IMR-90 (cell line): ENCODE results near the gene SARDH. TPM values are rescaled to one million over a fixed set of nuclear protein-coding genes. Genes with fewer than 3 reads are reported as not detected.

ENCODE experiments used
- ATAC-seq: fragments of 200-7000 bp; cut with Tn5 transposase; 2 replicates; pipeline ENCODE4 v1.9.1; 2020; ENCODE audit warnings: low read depth, mild to moderate bottlenecking, moderate library complexity
- BruUV-seq: library from RNA; stranded (reverse); fragments of 400-500 nt; replicated peaks from 2 replicates; lab custom pipeline; 2021; lab: Mats Ljungman, UMichigan
- CTCF ChIA-PET: fragments of 300-600 bp; formaldehyde crosslinking; extraction: SDS; loops from one replicate; lab custom pipeline; 2021; ENCODE audit warnings: antibody characterized with exemption; lab: Yijun Ruan, JAX
- POLR2A ChIA-PET: fragments of 300-600 bp; sonication (Branson Sonifier 250); formaldehyde crosslinking; loops from one replicate; lab custom pipeline; 2022; ENCODE audit warnings: antibody characterized with exemption; ENCODE audit not compliant: unreplicated experiment; lab: Charles Lee
- DNase-seq: peaks from one replicate; pipeline ENCODE4 v3.0.0; 2013
- H2AFZ ChIP-seq: replicated peaks from 2 replicates; pipeline ENCODE3; 2013; ENCODE audit warnings: low read length, mild to moderate bottlenecking; ENCODE audit not compliant: poor library complexity
- H2AK5ac ChIP-seq: 2 replicates; pipeline ENCODE4 v1.6.1; 2013; ENCODE audit warnings: low read depth, low read length, inconsistent platforms
- H2AK9ac ChIP-seq: replicated peaks from 2 replicates; pipeline ENCODE3; 2013; ENCODE audit warnings: mild to moderate bottlenecking, low read depth, low read length, moderate library complexity; ENCODE audit not compliant: poor library complexity
- H2BK120ac ChIP-seq: 2 replicates; pipeline ENCODE4 v1.6.1; 2013; ENCODE audit warnings: low read depth, low read length, inconsistent platforms
- H2BK15ac ChIP-seq: 3 replicates; pipeline ENCODE4 v1.6.1; 2013; ENCODE audit warnings: low read depth, low read length, inconsistent platforms
- H2BK20ac ChIP-seq: 2 replicates; pipeline ENCODE4 v1.6.1; 2013; ENCODE audit warnings: low read depth, mild to moderate bottlenecking, inconsistent platforms, low read length, moderate library complexity
- H2BK5ac ChIP-seq: 2 replicates; pipeline ENCODE4 v1.6.1; 2013; ENCODE audit warnings: mild to moderate bottlenecking, low read depth, low read length, inconsistent platforms; ENCODE audit not compliant: poor library complexity, severe bottlenecking
- H3K14ac ChIP-seq: replicated peaks from 2 replicates; pipeline ENCODE4 v1.6.1; 2013; ENCODE audit warnings: low read depth, low read length, inconsistent platforms
- H3K18ac ChIP-seq: 2 replicates; pipeline ENCODE4 v1.6.1; 2013; ENCODE audit warnings: low read depth, low read length, control low read depth
- H3K23ac ChIP-seq: 2 replicates; pipeline ENCODE4 v1.6.1; 2013; ENCODE audit warnings: low read depth, low read length, inconsistent platforms
- H3K27ac ChIP-seq: 2 replicates; pipeline ENCODE4 v1.5.1; 2013; ENCODE audit warnings: mild to moderate bottlenecking, control low read depth, low read length; ENCODE audit not compliant: insufficient read depth
- H3K27me3 ChIP-seq: 2 replicates; pipeline ENCODE4 v1.6.1; 2013; ENCODE audit warnings: low read length; ENCODE audit not compliant: control insufficient read depth, insufficient read depth
- H3K36me3 ChIP-seq: 2 replicates; pipeline ENCODE4 v1.6.1; 2013; ENCODE audit warnings: low read length, mixed read lengths; ENCODE audit not compliant: control insufficient read depth, insufficient read depth
- H3K4ac ChIP-seq: 2 replicates; pipeline ENCODE4 v1.6.1; 2013; ENCODE audit warnings: low read depth, low read length, inconsistent platforms
- H3K4me1 ChIP-seq: 2 replicates; pipeline ENCODE4 v1.6.1; 2013; ENCODE audit warnings: low read length, mixed read lengths; ENCODE audit not compliant: control insufficient read depth, insufficient read depth
- H3K4me2 ChIP-seq: 2 replicates; pipeline ENCODE4 v1.6.1; 2013; ENCODE audit warnings: low read depth, mild to moderate bottlenecking, control low read depth, low read length, moderate library complexity
- H3K4me3 ChIP-seq: 2 replicates; pipeline ENCODE4 v1.5.1; 2013; ENCODE audit warnings: low read depth, mild to moderate bottlenecking, control low read depth, low read length, moderate library complexity; ENCODE audit not compliant: insufficient read depth
- H3K56ac ChIP-seq: 2 replicates; pipeline ENCODE4 v1.6.1; 2013; ENCODE audit warnings: low read length, inconsistent platforms; ENCODE audit not compliant: insufficient read depth; ENCODE audit errors: extremely low read depth
- H3K79me1 ChIP-seq, 2 experiments: 2 replicates each; pipeline ENCODE4 v1.6.1; 2013; ENCODE audit warnings: low read length in 2 of 2, inconsistent platforms in 1 of 2, low read depth in 1 of 2
- H3K9ac ChIP-seq: 2 replicates; pipeline ENCODE4 v1.6.1; 2013; ENCODE audit warnings: low read depth, low read length, control low read depth
- H3K9me1 ChIP-seq: 2 replicates; pipeline ENCODE4 v1.6.1; 2013; ENCODE audit warnings: low read length, inconsistent platforms; ENCODE audit not compliant: insufficient read depth
- H3K9me3 ChIP-seq: 2 replicates; pipeline ENCODE4 v1.6.1; 2013; ENCODE audit warnings: low read length; ENCODE audit not compliant: control insufficient read depth, insufficient read depth
- H4K20me1 ChIP-seq: 2 replicates; pipeline ENCODE4 v1.6.1; 2013; ENCODE audit warnings: low read length, inconsistent platforms; ENCODE audit not compliant: insufficient read depth
- H4K5ac ChIP-seq: 2 replicates; pipeline ENCODE4 v1.6.1; 2013; ENCODE audit warnings: mild to moderate bottlenecking, low read depth, low read length, control low read depth
- H4K8ac ChIP-seq, 2 experiments: 2 replicates each; pipeline ENCODE4 v1.6.1; 2013; ENCODE audit warnings: low read depth in 2 of 2, low read length in 2 of 2, control low read depth in 1 of 2, inconsistent platforms in 1 of 2
- H4K91ac ChIP-seq: 2 replicates; pipeline ENCODE4 v1.6.1; 2013; ENCODE audit warnings: low read depth, low read length, inconsistent platforms; ENCODE audit not compliant: insufficient read depth
- BHLHE40 ChIP-seq: fragments of 150-350 bp; IDR thresholded peaks from 2 replicates; pipeline ENCODE4 v1.6.1; 2016; ENCODE audit warnings: mild to moderate bottlenecking, low read depth, low read length
- CEBPB ChIP-seq: IDR thresholded peaks from 2 replicates; pipeline ENCODE4 v1.6.1; 2012; ENCODE audit warnings: low read depth, low read length, improper control_type of control experiment
- CHD1 ChIP-seq: IDR thresholded peaks from 2 replicates; pipeline ENCODE4 v1.6.1; 2012; ENCODE audit warnings: low read depth, low read length, improper control_type of control experiment
- CTCF ChIP-seq: conservative IDR thresholded peaks from 2 replicates; pipeline ENCODE4 v1.5.1; 2012; ENCODE audit warnings: mild to moderate bottlenecking, low read depth, low read length, improper control_type of control experiment
- ELK1 ChIP-seq: fragments of 150-350 bp; IDR thresholded peaks from 2 replicates; pipeline ENCODE4 v1.6.1; 2016; ENCODE audit warnings: low read depth, mild to moderate bottlenecking, low read length, moderate library complexity, borderline replicate concordance
- FOS ChIP-seq: fragments of 150-350 bp; IDR thresholded peaks from 2 replicates; pipeline ENCODE4 v1.6.1; 2016; ENCODE audit warnings: low read depth, low read length
- MAFK ChIP-seq: IDR thresholded peaks from 2 replicates; pipeline ENCODE4 v1.6.1; 2012; ENCODE audit warnings: low read depth, low read length, improper control_type of control experiment
- MAZ ChIP-seq: IDR thresholded peaks from 2 replicates; pipeline ENCODE4 v1.6.1; 2012; ENCODE audit warnings: low read depth, mild to moderate bottlenecking, low read length, improper control_type of control experiment, moderate library complexity, borderline replicate concordance
- MXI1 ChIP-seq: IDR thresholded peaks from 2 replicates; pipeline ENCODE4 v1.6.1; 2012; ENCODE audit warnings: low read depth, mild to moderate bottlenecking, low read length, moderate library complexity, borderline replicate concordance
- NFE2L2 ChIP-seq: fragments of 150-350 bp; IDR thresholded peaks from 2 replicates; pipeline ENCODE4 v1.6.1; 2016; ENCODE audit warnings: low read depth, mild to moderate bottlenecking, low read length
- POLR2A ChIP-seq: IDR thresholded peaks from 2 replicates; pipeline ENCODE4 v1.6.1; 2012; ENCODE audit warnings: mild to moderate bottlenecking, low read depth, low read length
- RAD21 ChIP-seq: IDR thresholded peaks from 2 replicates; pipeline ENCODE4 v1.6.1; 2012; ENCODE audit warnings: low read length, improper control_type of control experiment
- RFX5 ChIP-seq: IDR thresholded peaks from 2 replicates; pipeline ENCODE4 v1.8.0; 2012; ENCODE audit warnings: low read depth, mild to moderate bottlenecking, low read length, moderate library complexity
- SMC3 ChIP-seq: fragments of 150-350 bp; IDR thresholded peaks from 2 replicates; pipeline ENCODE4 v1.6.1; 2016; ENCODE audit warnings: low read depth, mild to moderate bottlenecking, antibody characterized with exemption, low read length, moderate library complexity
- USF2 ChIP-seq: fragments of 150-350 bp; IDR thresholded peaks from 2 replicates; pipeline ENCODE4 v1.6.1; 2017; ENCODE audit warnings: mild to moderate bottlenecking, antibody characterized with exemption, low read length, low read depth
- WGBS, 2 experiments: methylation state at CpG; one replicate each; pipeline versions ENCODE4 v1.1.5 to v1.1.7; 2013; ENCODE audit warnings: missing lambda C conversion rate in 2 of 2; ENCODE audit not compliant: insufficient read length in 1 of 2; ENCODE audit errors: extremely low coverage in 2 of 2; 5-methylcytosine and 5-hydroxymethylcytosine counted together
- dilution Hi-C: fragments of 300-500 bp; cut with HindIII; formaldehyde crosslinking; loops from one replicate; pipeline ENCODE4 v1.14.3; 2018; ENCODE audit warnings: low sequenced_read_pairs; ENCODE audit not compliant: unreplicated experiment
- in situ Hi-C: fragments of 300-500 bp; cut with MboI; formaldehyde crosslinking; loops from 3 replicates; pipeline ENCODE4 v1.14.3; 2019; ENCODE audit warnings: low sequenced_read_pairs, inconsistent platforms, mixed read lengths
- intact Hi-C: fragments of 100-400 bp; cut with micrococcal nuclease; formaldehyde crosslinking; loops from 2 replicates; pipeline ENCODE4 v1.10.0; 2022
- polyA plus RNA-seq, 3 experiments: library from polyadenylated mRNA; depleted of rRNA; stranded (reverse); fragments of >200 nt; gene quantifications; 2 replicates each; pipeline ENCODE4 v1.2.3, GENCODE V29; 2012; ENCODE audit warnings: low replicate concordance in 1 of 3
- total RNA-seq: library from RNA; depleted of rRNA; stranded (reverse); fragments of >200 nt; gene quantifications from 2 replicates; pipeline ENCODE4 v1.2.3, GENCODE V29; 2012

The SARDH gene
- total and polyA plus RNA-seq, 2 of the 4 experiments (the other 2 are of a cell fraction): 5.0 to 7.5 TPM

GRCh38 chr9:133618726-133619125, 119.4 kb downstream of the SARDH start:
- H3K4me3 ChIP-seq: no peak overlapping the region
- POLR2A ChIA-PET: no interaction called here
- no peak overlapping the region for H2BK5ac ChIP-seq
- no peak overlapping the region for H3K9ac ChIP-seq
- no peaks in the 10 kb centered on the region for H3K9me3 ChIP-seq
- in situ Hi-C loops: no loop called here
- CTCF ChIA-PET: interaction anchor here (0.6 to 1.2 kb wide), 2 partner anchors 9 to 298 kb away, joined by 6 to 7 read pairs; partner anchors contain the start of gene FAM163B
- H3K23ac ChIP-seq: no peak overlapping the region
- H4K5ac ChIP-seq: no peak overlapping the region
- no peaks in the 10 kb centered on the region for H3K79me1 ChIP-seq
- no peaks in the 10 kb centered on the region for H4K20me1 ChIP-seq
- intact Hi-C loops: no loop called here
- no peak overlapping the region for H2BK20ac ChIP-seq
- H2BK120ac ChIP-seq: no peak overlapping the region
- no peak overlapping the region for H2AFZ ChIP-seq
- ATAC-seq: no peak
- BruUV-seq: no TSS peak
- DNase-seq: no peak
- H4K91ac ChIP-seq: no peak overlapping the region
- H2BK15ac ChIP-seq: no peak overlapping the region
- peaks cover 56% of the 10 kb centered on the region for H3K27me3 ChIP-seq
- H2AK9ac ChIP-seq: no peak overlapping the region
- no peaks in the 10 kb centered on the region for H3K36me3 ChIP-seq
- H3K4me1 ChIP-seq: no peaks in the 10 kb centered on the region
- no peak overlapping the region for H3K14ac ChIP-seq
- H3K9me1 ChIP-seq: no peaks in the 10 kb centered on the region
- 85% methylated on average over 5 of the region's 10 CpGs; no CpG with 5 or more reads in 1 of the 2 experiments for WGBS, 2 experiments
- no peak for TF ChIP-seq CEBPB
- no peak for TF ChIP-seq NFE2L2
- TF ChIP-seq CHD1: no peak
- TF ChIP-seq FOS: no peak
- no peak for TF ChIP-seq MAFK
- no peak for TF ChIP-seq RAD21
- no peak for TF ChIP-seq POLR2A
- TF ChIP-seq USF2: no peak
- no peak for TF ChIP-seq MXI1
- no peak for TF ChIP-seq ELK1
- no peak for TF ChIP-seq RFX5
- no peak for TF ChIP-seq BHLHE40
- TF ChIP-seq MAZ: no peak
- TF ChIP-seq CTCF: no peak
- no peak for TF ChIP-seq SMC3
- no peak overlapping the region for H3K56ac ChIP-seq
- no peak overlapping the region for H3K18ac ChIP-seq
- dilution Hi-C loops: no loop called here
- H3K27ac ChIP-seq: no peak overlapping the region
- no peak overlapping the region for H2AK5ac ChIP-seq
- no peak overlapping the region for H3K4me2 ChIP-seq
- no peak overlapping the region for H3K4ac ChIP-seq
- no peak overlapping the region for H4K8ac ChIP-seq
